Loucy (cell line): ENCODE measurements around the gene NDUFS4.
"Not testable (repeated sequence)": the region's sequence is repeated elsewhere in the genome, so short reads cannot be mapped to it uniquely, and the experiment has no call there.

ENCODE experiments used
- CTCF ChIP-seq: fragments of 200-600 bp; sonication (generic); conservative IDR thresholded peaks from 2 replicates; pipeline ENCODE4 v1.5.1; 2014; ENCODE audit warnings: mild to moderate bottlenecking, antibody characterized with exemption, low read length
- EZH2phosphoT487 ChIP-seq: fragments of 200-600 bp; IDR thresholded peaks from 2 replicates; pipeline ENCODE4 v1.6.1; 2018; ENCODE audit warnings: antibody characterized with exemption, mild to moderate bottlenecking, moderate library complexity, borderline replicate concordance

GRCh38 chr5:53665313-53665712 lies 104.9 kb downstream of the NDUFS4 start:
- not testable (repeated sequence) for TF ChIP-seq CTCF, EZH2phosphoT487
